HFF-Myc (cell line): ENCODE data around the gene SYNJ2BP.

ENCODE experiments used
- DNase-seq: peaks from one replicate; pipeline ENCODE4 v3.0.0-alpha.2; 2011; ENCODE audit warnings: low read depth; ENCODE audit errors: extremely low read depth
- H3K4me3 ChIP-seq: replicated peaks from 2 replicates; pipeline ENCODE4 v1.5.1; 2011; ENCODE audit warnings: low read depth, mild to moderate bottlenecking, control low read depth, low read length
- TF ChIP-seq, protein P1 (sequence below): IDR thresholded peaks from 2 replicates; pipeline ENCODE4 v1.5.1; 2012; ENCODE audit warnings: mild to moderate bottlenecking, low read depth, low read length, control low read depth; ENCODE audit errors: missing control alignments

The SYNJ2BP gene, protein sequence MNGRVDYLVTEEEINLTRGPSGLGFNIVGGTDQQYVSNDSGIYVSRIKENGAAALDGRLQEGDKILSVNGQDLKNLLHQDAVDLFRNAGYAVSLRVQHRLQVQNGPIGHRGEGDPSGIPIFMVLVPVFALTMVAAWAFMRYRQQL

DNA sequence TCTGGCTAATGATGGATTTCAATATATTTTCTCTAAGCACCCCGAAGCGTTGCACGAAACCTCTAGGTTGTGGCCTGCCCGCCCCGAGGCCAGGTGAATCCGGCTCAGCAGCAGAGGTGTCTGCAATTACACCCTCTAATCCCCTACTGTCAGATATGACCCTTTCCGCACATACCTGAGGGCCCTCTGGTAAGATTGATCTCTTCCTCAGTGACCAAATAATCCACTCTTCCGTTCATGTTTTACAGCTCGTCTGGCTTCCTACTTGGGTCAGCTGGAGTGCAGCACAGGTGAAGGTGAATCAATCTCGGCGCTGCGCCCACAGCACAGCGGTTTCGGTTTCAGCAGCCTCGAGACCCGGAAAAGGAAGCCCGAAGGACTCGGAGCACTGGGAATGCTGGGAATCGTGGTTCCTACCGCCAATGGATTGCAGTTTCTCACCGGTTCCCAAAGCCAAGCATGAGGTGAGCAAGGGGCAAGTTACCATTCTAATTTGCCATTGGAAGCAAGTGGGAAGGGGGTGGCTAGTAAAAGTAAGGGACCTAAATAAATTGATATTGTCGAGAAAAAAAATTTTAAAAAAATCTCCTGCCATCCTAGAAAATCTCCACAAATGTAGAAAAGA lies at the start of gene SYNJ2BP:
Gene SYNJ2BP, minus strand, starts transcription at position 366 of the 625 bp plus-strand sequence. Its CDS starts 127 bp downstream, at position 239.
- H3K4me3 ChIP-seq: peak within 1 kb of the TSS; percentile 70
- peak; percentile 41 for DNase-seq
- TF ChIP-seq, protein P1, sequence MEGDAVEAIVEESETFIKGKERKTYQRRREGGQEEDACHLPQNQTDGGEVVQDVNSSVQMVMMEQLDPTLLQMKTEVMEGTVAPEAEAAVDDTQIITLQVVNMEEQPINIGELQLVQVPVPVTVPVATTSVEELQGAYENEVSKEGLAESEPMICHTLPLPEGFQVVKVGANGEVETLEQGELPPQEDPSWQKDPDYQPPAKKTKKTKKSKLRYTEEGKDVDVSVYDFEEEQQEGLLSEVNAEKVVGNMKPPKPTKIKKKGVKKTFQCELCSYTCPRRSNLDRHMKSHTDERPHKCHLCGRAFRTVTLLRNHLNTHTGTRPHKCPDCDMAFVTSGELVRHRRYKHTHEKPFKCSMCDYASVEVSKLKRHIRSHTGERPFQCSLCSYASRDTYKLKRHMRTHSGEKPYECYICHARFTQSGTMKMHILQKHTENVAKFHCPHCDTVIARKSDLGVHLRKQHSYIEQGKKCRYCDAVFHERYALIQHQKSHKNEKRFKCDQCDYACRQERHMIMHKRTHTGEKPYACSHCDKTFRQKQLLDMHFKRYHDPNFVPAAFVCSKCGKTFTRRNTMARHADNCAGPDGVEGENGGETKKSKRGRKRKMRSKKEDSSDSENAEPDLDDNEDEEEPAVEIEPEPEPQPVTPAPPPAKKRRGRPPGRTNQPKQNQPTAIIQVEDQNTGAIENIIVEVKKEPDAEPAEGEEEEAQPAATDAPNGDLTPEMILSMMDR: no peak

DNA sequence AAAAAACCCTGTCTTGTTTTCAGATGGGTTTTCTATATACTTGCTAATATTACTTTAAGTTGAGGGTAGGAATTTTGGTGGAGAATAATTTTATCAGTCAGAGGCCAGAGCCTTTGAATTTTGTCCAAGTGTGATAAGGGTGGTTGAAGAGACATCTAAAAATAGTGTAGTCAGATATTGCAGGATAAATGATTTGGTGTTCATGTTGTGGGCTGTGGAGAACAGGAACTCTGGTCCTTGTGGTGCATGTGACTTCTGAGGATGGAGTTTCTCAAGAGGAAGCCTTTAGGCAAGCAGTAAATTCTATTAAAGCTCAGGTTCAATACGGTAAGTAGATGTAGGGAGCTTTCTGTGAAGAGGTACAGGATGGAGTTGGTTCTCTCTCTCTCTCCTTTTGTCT lies 37.8 kb upstream of the SYNJ2BP start:
- TF ChIP-seq, protein P1: no peak
- H3K4me3 ChIP-seq: no peak overlapping the region
- no peak for DNase-seq

DNA sequence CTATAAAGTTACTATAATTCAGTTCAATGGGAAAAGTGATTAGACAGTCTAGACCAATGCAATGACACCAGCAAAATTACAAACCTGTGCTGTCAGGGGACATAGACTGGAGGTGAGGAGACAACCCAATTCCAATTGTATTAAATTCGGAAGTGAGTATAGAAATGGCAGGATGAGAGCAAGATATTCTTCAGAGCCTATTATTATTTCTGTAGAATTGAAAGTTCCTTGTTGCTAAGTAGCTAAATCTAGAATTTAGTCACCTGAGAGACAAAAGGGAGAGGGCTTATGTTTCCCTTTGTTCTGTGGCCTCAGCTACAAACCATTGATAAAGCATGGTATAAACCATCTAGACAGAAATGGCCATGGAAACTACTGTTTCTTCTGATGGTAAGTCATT lies 35.0 kb upstream of the SYNJ2BP start, which contains the start of gene ADAM21:
Gene ADAM21, plus strand, starts transcription at position 301 of the 400 bp plus-strand sequence. CDS start 5,326 bp downstream, outside the sequence.
- TF ChIP-seq, protein P1: no peak
- DNase-seq: no peak
- H3K4me3 ChIP-seq: no peak within 1 kb of the TSS

DNA sequence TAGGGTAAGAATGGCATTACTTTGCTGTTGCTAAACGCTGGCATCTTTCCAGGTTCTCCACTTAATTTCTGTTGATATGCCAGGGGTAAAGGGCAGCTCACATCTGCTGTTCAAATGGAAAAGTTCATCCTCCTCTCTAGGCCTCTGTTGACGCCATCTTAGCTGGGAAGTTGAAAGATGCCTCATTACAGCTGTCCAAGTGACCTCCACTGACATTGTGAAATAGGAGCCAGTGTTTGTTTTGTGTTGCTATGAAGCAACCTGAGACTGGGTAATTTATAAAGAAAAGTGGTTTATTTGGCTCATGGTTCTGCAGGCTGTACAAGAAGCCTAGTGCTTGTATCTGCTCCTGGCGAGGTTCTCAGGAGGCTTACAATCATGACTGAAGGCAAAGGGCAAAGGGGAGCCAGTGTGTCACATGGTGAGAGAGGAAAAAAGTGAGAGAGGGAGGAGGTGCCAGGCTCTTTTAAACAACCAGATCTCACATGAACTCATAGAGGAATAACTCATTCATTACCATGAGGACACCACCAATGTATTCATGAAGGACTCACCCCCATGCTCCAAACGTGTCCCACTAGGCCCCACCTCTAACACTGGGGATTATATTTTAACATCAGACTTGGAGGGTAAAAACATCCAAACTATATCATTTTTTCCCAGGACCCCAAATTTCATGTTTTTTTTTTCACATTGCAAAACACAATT lies 31.9 kb upstream of the SYNJ2BP start:
- no peak overlapping the region for H3K4me3 ChIP-seq
- DNase-seq: peak; percentile 39
- TF ChIP-seq, protein P1: no peak

DNA sequence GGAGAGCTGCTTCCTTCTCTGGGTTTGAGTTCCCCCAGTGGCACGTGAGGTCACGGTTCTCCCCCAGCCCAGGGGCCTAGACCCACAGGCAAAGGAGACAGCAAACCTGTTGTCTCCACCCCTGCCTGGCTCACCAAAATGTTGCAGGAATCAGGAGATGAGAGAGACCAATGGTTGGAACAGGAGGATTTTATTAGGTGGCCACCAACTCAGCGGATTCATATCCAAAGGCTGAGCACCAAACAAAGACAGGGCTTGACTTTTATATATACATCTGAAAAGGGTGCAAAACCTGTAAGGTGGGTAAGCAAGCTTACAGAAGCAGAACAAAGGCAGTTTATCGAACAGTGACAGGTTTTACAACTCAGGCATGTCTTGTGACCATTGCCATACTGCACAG lies 25.9 kb upstream of the SYNJ2BP start:
- no peak overlapping the region for H3K4me3 ChIP-seq
- DNase-seq: no peak
- TF ChIP-seq, protein P1: no peak

DNA sequence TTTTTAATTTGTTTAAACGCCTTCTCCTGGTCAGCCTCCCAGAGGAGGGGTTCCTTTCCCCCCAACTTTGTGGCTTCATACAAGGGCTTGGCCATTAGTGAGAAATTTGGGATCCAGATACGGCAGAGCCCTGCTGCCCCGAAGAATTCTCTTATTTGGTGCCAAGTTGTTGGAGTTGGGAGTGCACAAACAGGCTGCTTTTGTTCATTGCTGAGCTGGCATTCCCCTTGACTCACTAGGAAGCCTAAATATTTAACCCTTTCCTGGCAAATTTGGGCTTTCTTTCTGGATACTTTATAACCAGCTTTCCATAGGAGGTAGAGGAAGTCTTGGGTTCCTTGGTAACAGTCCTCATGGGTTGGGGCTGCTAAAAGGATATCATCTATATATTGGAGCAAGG lies 24.8 kb upstream of the SYNJ2BP start:
- TF ChIP-seq, protein P1: no peak

More for the DNA sequence above, 24.8 kb upstream of the SYNJ2BP start:
- no peak for DNase-seq
- no peak overlapping the region for H3K4me3 ChIP-seq
